ENCODE measurements around the gene SLC4A1AP. TPM values are rescaled to one million over a fixed set of nuclear protein-coding genes. Genes with fewer than 3 reads are reported as not detected.

The SLC4A1AP gene
- total RNA-seq, 1 experiment from 2014 or later = 29.7 TPM

DNA sequence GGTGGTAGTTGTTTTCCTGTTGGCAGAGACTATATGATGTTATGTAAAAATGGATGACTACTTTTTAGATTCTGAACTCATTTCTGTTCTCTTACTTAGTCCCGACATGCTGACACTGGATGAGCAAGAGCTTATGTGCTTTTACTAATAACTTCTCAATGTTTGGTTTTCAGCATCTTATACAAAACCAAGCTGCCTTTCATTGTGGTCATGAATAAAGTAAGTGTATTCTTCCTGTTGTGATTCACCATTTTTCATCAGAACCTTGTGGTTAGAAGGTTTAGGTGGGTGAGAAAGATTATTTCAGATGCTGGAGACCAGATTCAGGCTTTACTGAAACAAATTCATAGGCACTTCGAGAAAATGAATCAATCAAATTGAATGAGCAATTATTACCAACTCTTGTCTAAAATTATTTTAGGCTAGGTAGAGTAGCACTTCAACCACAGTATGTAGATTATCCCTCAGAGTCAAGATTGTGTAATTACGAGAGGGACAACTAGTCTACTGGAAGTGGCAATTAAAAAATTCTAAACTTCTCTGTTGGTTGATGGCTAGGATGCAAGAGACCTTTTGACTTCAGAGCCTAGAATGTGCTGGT lies 25.6 kb upstream of the SLC4A1AP start:
- Histone ChIP-seq H3K4me1 (ENCODE audit: insufficient read depth, low read length, poor library complexity, severe bottlenecking) (no peaks in the 10 kb centered on the region), H3K4me3 (ENCODE audit: low read depth, low read length, poor library complexity, severe bottlenecking) (no peak overlapping the region), H3K27ac (ENCODE audit: low read depth, low read length, poor library complexity, severe bottlenecking) (no peak overlapping the region), H3K36me3 (ENCODE audit: insufficient read depth, low read length, poor library complexity, severe bottlenecking) (peaks cover 72% of the 10 kb centered on the region), H3K9me3 (ENCODE audit: low read depth, low read length, poor library complexity, severe bottlenecking) (no peaks in the 10 kb centered on the region), H3K27me3 (replicated peaks; ENCODE audit: insufficient read depth, low read depth, low read length, poor library complexity) (no peaks in the 10 kb centered on the region)
- CTCF ChIA-PET = no interaction called here
- intact Hi-C loops (cut with micrococcal nuclease; ENCODE audit: unreplicated experiment) = no loop called here
- TF ChIP-seq, protein P1, sequence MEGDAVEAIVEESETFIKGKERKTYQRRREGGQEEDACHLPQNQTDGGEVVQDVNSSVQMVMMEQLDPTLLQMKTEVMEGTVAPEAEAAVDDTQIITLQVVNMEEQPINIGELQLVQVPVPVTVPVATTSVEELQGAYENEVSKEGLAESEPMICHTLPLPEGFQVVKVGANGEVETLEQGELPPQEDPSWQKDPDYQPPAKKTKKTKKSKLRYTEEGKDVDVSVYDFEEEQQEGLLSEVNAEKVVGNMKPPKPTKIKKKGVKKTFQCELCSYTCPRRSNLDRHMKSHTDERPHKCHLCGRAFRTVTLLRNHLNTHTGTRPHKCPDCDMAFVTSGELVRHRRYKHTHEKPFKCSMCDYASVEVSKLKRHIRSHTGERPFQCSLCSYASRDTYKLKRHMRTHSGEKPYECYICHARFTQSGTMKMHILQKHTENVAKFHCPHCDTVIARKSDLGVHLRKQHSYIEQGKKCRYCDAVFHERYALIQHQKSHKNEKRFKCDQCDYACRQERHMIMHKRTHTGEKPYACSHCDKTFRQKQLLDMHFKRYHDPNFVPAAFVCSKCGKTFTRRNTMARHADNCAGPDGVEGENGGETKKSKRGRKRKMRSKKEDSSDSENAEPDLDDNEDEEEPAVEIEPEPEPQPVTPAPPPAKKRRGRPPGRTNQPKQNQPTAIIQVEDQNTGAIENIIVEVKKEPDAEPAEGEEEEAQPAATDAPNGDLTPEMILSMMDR (conservative IDR thresholded peaks at IDR 0.05; ENCODE audit: low read depth, low read length) = no peak
- TF ChIP-seq EZH2 (IDR thresholded peaks at IDR 0.05; ENCODE audit: borderline replicate concordance, low read depth, low read length, poor library complexity, severe bottlenecking) = no peak
- POLR2A ChIA-PET (ENCODE audit: low non-redundant PET) = no interaction called here
- no TSS peak for BruUV-seq (replicated peaks)
- DNase-seq (ENCODE audit: low spot score) = no peak

DNA sequence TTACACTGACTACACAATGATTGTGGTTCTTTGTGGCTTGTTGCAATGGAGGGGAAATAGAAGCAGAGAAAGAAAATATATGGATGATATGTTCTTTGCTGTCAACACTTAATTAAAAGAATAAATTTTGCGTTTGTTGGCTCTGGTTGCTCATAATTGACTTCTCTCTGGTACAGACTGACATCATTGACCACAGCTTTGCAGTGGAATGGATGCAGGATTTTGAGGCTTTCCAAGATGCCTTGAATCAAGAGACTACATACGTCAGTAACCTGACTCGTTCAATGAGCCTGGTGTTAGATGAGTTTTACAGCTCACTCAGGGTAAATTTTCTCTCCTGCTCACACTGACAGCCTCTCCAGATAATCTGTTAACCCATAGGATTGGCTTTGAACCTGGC lies 25.0 kb upstream of the SLC4A1AP start:
- no TSS peak for BruUV-seq (replicated peaks)
- DNase-seq (ENCODE audit: low spot score) = no peak
- Histone ChIP-seq H3K4me1 (ENCODE audit: insufficient read depth, low read length, poor library complexity, severe bottlenecking) (no peaks in the 10 kb centered on the region), H3K36me3 (ENCODE audit: insufficient read depth, low read length, poor library complexity, severe bottlenecking) (peaks cover 75% of the 10 kb centered on the region), H3K4me3 (ENCODE audit: low read depth, low read length, poor library complexity, severe bottlenecking) (no peak overlapping the region), H3K27me3 (replicated peaks; ENCODE audit: insufficient read depth, low read depth, low read length, poor library complexity) (no peaks in the 10 kb centered on the region), H3K9me3 (ENCODE audit: low read depth, low read length, poor library complexity, severe bottlenecking) (no peaks in the 10 kb centered on the region), H3K27ac (ENCODE audit: low read depth, low read length, poor library complexity, severe bottlenecking) (no peak overlapping the region)
- POLR2A ChIA-PET (ENCODE audit: low non-redundant PET) = no interaction called here
- CTCF ChIA-PET = no interaction called here
- no peak for TF ChIP-seq EZH2 (IDR thresholded peaks at IDR 0.05; ENCODE audit: borderline replicate concordance, low read depth, low read length, poor library complexity, severe bottlenecking)
- TF ChIP-seq, protein P1 (conservative IDR thresholded peaks at IDR 0.05; ENCODE audit: low read depth, low read length) = no peak
- intact Hi-C loops (cut with micrococcal nuclease; ENCODE audit: unreplicated experiment) = no loop called here

DNA sequence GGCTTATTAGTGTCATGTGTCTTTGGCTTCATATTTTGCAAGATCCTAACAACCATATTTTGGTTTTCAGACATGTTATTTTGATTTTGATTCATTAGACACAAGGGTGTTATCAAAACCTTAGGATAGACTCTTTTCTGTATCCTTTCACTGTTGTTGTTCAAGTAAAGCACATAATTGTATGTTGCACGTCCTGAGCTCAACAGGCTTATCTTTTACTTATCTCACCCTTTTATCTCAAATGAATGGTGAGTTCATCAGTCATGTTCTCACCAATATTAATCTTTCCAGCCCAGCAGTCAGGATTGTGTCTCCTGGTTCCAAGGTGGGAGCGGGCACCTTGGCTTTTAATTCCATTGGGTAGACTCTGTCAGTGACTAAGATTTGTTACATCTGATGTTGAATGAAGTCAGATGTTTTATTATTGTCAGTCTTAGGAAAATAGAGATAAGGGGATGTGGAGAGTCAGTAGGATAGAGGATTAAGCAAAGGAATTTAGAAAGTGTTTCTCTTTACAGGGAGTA lies 22.9 kb upstream of the SLC4A1AP start:
- H3K36me3 ChIP-seq (ENCODE audit: insufficient read depth, low read length, poor library complexity, severe bottlenecking) = peaks cover 68% of the 10 kb centered on the region
- BruUV-seq (replicated peaks) = no TSS peak
- CTCF ChIA-PET = no interaction called here

More for the DNA sequence above, 22.9 kb upstream of the SLC4A1AP start:
- no peaks in the 10 kb centered on the region for H3K4me1 ChIP-seq (ENCODE audit: insufficient read depth, low read length, poor library complexity, severe bottlenecking)
- POLR2A ChIA-PET (ENCODE audit: low non-redundant PET) = no interaction called here
- no peak for DNase-seq (ENCODE audit: low spot score)
- intact Hi-C loops (cut with micrococcal nuclease; ENCODE audit: unreplicated experiment) = no loop called here
- TF ChIP-seq EZH2 (IDR thresholded peaks at IDR 0.05; ENCODE audit: borderline replicate concordance, low read depth, low read length, poor library complexity, severe bottlenecking) = no peak
- TF ChIP-seq, protein P1 (conservative IDR thresholded peaks at IDR 0.05; ENCODE audit: low read depth, low read length) = no peak
- no peak overlapping the region for H3K4me3 ChIP-seq (ENCODE audit: low read depth, low read length, poor library complexity, severe bottlenecking)
- no peaks in the 10 kb centered on the region for H3K9me3 ChIP-seq (ENCODE audit: low read depth, low read length, poor library complexity, severe bottlenecking)
- no peaks in the 10 kb centered on the region for H3K27me3 ChIP-seq (replicated peaks; ENCODE audit: insufficient read depth, low read depth, low read length, poor library complexity)
- H3K27ac ChIP-seq (ENCODE audit: low read depth, low read length, poor library complexity, severe bottlenecking) = no peak overlapping the region

Data from A673 (cell line).